ENCODE results near the gene CFP. TPM values are rescaled to one million over a fixed set of nuclear protein-coding genes. Genes with fewer than 3 reads are reported as not detected.

The CFP gene
- polyA plus RNA-seq, 1 of the 3 experiments (the other 2 are of a cell fraction) = 0.03 TPM

GRCh38 chrX:47658301-47658683 lies 28.6 kb upstream of the CFP start:
- Histone ChIP-seq H3K27ac (ENCODE audit: low read depth in 2 of 2, low read length in 1 of 2) (peak overlapping the region; percentile 80 to 96), H3K4me3 (ENCODE audit: low read depth in 2 of 2, low read length in 1 of 2) (peak overlapping the region; percentile 48 to 61), H3K9ac (peak overlapping the region; percentile 87), H3K79me2 (ENCODE audit: insufficient read depth) (peaks cover 7% of the 10 kb centered on the region; the same call in 1 of the 2 replicates), H3K36me3 (replicated peaks in 1 of 2; ENCODE audit: control insufficient read depth in 1 of 2, insufficient read depth in 2 of 2, low read length in 1 of 2) (peaks cover 7 to 10% of the 10 kb centered on the region in 2 experiments), H2AFZ (ENCODE audit: low read depth) (no peak overlapping the region; the same call in 1 of the 2 replicates), H3K4me1 (ENCODE audit: control insufficient read depth in 1 of 2, insufficient read depth in 2 of 2, low read depth in 1 of 2, low read length in 1 of 2) (0 out of 4 replicates have a peak, but pooled peaks cover 0 to 5% of the 10 kb centered on the region in 2 experiments), H3K9me2 (no peaks in the 10 kb centered on the region), H3K4me2 (peak overlapping the region; percentile 54), H3F3A (replicated peaks; ENCODE audit: insufficient read depth) (peaks cover 9% of the 10 kb centered on the region), H3K9me3 (no peaks in the 10 kb centered on the region), H4K20me1 (ENCODE audit: insufficient read depth) (no peaks in the 10 kb centered on the region), H3K27me3 (ENCODE audit: insufficient read depth) (no peaks in the 10 kb centered on the region; the same call in 1 of the 2 replicates)
- WGBS (ENCODE audit: low lambda C conversion rate) = 32% methylated on average over 13 of the region's 13 CpGs
- ChIA-PET CTCF (no interaction called here), POLR2A (no interaction called here)
- no peak for TF ChIP-seq NFIC (IDR thresholded peaks at IDR 0.05; ENCODE audit: borderline replicate concordance)
- no peak for TF ChIP-seq EZH2phosphoT487 (IDR thresholded peaks at IDR 0.05; ENCODE audit: borderline replicate concordance, low read depth)
- no peak for TF ChIP-seq MAX (IDR thresholded peaks at IDR 0.05; ENCODE audit: low read depth)
- no peak for TF ChIP-seq GABPA (IDR thresholded peaks at IDR 0.05; ENCODE audit: low read depth)
- TF ChIP-seq NRF1 (IDR thresholded peaks at IDR 0.05; ENCODE audit: low read depth, low read length) = peak; percentile 62
- no peak for TF ChIP-seq JUND (IDR thresholded peaks at IDR 0.05)
- no peak for TF ChIP-seq FOXJ3 (CRISPR knock-in tag; IDR thresholded peaks at IDR 0.05)
- no peak for TF ChIP-seq TEAD4 (IDR thresholded peaks at IDR 0.05; ENCODE audit: borderline replicate concordance, insufficient read depth)
- no peak for TF ChIP-seq FOSL2 (IDR thresholded peaks at IDR 0.05; ENCODE audit: borderline replicate concordance, low read depth)
- TF ChIP-seq USF2 (IDR thresholded peaks at IDR 0.05; ENCODE audit: borderline replicate concordance, low read depth, low read length) = no peak
- TF ChIP-seq CHD2 (IDR thresholded peaks at IDR 0.05; ENCODE audit: low read length, partially characterized antibody) = peak; percentile 13
- TF ChIP-seq RCOR1 (IDR thresholded peaks at IDR 0.05; ENCODE audit: low read length) = no peak
- TF ChIP-seq MXI1 (IDR thresholded peaks at IDR 0.05; ENCODE audit: low read depth, low read length) = no peak
- TF ChIP-seq TCF12 (IDR thresholded peaks at IDR 0.05) = no peak
- TF ChIP-seq REST (IDR thresholded peaks at IDR 0.05; ENCODE audit: low read depth, low read length) = no peak
- TF ChIP-seq IRF3 (IDR thresholded peaks at IDR 0.05; ENCODE audit: low read depth, low read length) = no peak
- DNase-seq = no peak
